Dermis microvascular lymphatic vessel endothelial cell (primary cell): ENCODE measurements around the gene RORB. TPM values are rescaled to one million over a fixed set of nuclear protein-coding genes. Genes with fewer than 3 reads are reported as not detected.

Experiments used
- DNase-seq, 2 donors: peaks; one replicate each; pipeline versions ENCODE4 v3.0.0 to v3.0.0-alpha.2; 2010; ENCODE audit warnings: low read depth in 2 of 2
- total RNA-seq: library from RNA; depleted of rRNA; stranded (reverse); fragments of >200 nt; gene quantifications from 2 replicates; pipeline ENCODE4 v1.2.1, GENCODE V29; 2014

RORB gene
- total RNA-seq, 1 donor from 2014 or later, result not detected

DNA sequence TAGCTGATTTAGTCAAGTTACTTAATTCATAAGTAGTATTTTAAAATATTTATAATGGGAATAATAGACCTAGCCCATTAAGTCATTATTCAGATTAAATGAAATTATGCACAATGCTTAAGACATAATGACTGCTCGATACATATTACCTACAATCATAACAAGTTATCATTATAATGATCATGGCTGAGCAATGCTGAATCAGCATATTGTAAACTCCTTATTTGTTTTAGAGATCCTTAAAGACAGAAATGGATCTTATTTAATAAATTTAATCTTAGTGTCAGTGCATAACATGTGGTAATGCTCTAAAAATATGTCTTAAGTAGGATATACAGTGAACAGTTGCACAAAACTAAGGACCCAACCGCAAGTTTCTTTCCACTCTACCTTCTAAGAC lies 221.6 kb downstream of the RORB start:
- DNase-seq, result no peak

DNA sequence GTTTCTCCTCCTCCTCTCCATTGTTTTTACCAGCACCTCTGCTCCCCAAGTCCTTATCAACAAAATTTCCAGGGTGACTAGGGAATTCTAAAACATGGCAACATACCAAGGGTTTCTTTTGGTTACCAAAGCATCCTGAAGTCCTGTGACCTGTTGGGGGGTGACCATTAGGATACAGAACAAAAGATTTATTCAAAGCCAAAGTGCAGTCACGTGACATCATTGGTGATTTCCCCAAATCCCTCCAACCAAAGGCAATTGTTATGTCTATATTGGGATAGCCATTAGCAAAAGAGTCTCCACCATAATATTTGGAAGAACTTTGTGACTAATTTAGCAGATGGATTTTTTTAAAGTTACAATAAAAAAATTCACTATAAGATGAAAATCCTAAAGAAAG lies 222.2 kb downstream of the RORB start:
- no peak for DNase-seq

DNA sequence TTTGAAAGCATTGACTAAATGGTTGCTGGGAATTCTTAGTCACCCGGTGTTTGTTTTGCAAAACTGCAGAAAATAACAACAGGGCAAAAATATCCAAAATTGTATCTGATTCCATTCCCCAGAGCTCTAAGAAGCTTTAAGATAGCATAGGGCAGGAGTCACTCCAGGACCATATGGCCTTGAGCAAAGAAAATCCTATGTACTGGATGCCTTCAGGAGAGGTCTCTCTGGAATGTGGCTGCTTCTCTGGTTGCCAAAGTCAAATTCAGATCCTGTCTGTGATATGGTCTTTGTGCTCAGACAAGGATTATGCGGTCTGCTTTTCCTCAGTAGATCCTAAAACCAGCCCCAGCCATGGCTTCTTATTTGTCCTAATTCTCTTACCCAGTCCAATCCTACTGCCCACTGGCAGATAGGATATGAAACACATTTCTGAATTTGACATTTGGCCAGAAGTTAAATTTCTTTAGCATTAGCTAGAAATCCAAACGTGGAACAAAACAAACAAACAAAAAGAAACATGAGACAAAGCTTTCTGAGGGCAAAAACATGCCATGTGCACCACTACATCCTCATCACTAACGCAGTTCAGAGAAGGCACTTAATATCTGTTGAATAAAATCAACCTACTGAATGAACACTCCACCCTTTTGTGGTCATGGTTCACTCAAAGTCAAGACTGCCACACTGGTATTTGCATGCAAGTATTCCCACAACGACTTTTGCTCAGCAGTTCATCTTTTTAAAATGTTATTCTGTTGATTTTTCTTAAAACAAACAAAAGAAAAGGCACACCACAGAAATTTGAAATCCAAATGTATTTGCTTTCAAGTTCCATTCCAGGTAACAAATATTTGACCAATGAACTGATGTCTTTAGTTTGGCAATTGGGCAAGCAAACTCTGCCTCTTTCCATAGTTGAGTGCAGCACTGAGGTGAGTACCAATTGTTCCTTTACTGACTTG lies 224.8 kb downstream of the RORB start:
- no peak for DNase-seq

DNA sequence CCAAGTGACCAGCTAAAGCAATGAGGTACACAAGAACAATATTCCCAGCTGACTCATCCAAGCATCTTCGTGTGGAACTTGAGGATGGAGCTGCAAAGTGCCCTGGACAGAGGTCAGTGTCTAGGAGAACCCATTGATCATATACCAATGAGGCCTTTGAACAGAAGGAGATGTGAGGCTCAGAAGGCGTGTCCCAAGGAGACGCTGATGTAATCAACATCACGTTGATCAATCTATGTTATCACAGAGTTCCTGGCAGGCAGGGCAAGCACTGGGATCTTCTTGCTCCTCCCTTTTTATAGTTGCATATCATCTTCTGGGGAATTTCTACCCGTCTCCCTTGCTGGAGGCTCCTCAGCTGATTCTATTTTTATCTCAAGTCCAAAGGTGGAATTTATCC lies 227.2 kb downstream of the RORB start:
- DNase-seq, result no peak

DNA sequence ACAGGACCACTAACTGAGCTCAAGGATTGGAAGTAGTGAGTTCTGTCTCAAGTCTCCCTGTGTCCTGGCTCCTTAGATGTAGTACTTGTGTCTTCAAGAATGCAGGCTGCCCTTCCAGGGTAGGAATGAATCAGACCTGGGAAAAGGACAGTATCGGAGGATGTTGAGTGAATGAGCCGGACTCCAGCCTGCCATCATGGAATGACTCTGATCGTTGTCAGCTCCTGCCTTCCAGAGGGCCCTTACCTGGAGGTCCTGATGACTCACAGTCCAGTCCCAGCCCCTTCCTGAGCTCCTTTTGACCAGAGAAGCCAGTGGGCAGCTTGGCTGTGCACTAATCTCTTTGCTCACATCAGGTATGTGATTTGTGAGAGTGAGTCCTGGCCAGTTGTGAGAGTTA lies 229.4 kb downstream of the RORB start:
- no peak for DNase-seq

DNA sequence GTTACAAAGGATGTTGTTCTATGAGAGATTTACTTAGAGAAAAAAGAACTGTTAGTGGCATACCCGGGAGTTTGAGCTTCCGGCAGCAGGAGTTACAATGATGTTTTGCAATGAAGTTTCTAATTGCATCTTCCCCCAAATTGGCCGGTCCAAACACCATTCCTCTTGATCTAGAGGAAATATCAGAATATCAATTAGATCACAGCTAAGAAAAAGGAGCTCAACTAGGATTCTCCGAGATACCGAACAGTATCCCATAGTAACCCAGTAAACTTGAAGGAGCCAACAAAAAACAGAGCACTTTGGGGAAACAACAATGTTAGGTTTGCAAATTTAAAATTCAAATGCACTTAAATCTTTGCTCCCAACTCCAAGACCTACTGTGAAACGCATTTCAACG lies 231.0 kb downstream of the RORB start:
- no peak for DNase-seq

DNA sequence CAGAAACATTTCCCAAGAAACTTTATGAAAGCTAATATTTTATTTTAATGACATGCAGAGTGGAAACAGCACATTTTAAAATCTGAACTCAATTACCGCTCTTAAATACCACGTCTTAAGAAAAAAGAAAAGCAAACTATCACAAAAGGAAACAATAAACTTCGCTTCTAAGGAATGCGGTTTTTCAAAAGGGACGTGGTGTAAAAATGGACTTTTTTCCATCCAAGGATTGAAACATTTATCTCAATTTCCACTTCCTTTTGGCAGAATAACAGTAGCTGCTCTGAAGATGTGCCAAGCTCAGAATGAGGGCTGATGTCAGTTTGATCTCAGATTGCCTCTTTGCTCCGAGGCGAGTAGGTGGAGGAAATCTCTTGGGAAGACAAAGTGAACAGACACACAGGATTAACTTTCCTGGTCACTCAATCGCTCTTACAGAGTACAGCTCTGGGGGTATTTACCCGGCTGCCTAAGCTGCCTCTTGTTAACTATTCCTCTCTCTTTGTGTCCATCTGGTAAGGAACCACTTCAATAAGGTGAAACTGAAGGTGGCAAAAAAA lies 232.1 kb downstream of the RORB start:
- no peak for DNase-seq

DNA sequence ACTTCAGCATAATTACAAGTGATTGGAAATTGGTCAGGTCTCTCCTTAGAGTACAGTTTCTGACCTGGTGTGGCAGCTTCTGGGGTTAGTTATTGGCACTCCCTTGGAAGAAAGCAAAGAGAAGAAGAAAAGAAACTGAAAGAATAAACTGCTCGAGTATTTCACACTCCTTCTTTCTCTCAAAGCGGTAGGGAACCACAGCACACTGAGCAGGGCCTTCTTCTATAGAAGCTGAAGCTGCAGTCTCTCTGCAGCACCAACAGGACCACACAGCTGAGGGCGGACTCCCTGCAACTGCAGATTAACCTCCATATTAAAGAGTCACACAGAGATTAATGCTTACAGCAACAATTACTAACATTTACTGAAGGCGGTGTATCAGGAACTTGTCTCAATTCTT lies 238.6 kb downstream of the RORB start:
- no peak for DNase-seq

DNA sequence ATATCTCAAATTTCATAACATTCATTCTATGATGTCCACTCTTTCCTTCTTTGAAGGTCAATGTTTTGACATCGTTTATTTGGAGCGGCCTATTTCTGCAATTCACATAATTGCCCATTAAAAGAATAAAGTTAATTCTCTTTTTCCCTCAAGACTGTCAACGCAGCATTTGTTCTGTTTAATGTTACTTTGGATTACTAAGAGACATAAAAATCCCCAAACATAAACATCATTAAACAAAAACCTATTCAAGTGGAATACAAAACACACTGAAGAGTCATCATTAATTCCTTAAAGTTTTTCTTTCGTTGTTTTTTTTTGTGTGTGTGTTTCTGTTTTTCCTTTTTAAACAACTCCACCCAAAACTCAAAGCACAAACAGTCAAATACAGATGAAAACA lies 239.5 kb downstream of the RORB start:
- no peak for DNase-seq

DNA sequence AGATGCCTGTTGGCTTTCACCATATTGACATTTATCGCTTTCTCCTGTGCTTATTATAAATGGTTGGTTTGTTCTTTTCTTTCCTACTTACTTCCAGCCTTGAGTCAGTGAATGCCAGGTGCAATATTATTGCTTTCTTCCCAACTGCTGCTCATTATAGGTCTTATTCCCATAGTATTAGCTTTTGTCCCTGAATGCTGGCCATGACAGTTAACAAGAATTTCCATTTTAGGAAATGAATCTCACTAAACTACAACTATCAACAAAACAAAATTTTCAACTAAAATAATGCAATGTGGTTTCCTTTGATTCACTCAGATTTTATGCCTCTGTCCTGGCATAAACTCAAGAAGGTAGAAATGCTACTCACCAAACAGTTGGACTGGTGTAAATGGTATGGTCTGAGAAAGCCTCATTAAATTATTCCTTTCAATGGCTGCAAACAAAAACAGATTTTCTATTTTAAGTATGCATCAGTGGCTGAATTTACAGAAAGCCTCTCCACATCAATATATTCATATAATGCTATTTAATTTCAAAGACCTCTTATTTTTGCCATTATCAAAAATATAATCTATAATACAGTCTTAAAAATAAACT lies 245.2 kb downstream of the RORB start:
- DNase-seq, result no peak
